Progenitor cell of endocrine pancreas (in vitro differentiated cells): ENCODE results near the gene ARAP1. TPM values are rescaled to one million over a fixed set of nuclear protein-coding genes. Genes with fewer than 3 reads are reported as not detected.
"Not testable (repeated sequence)": the region's sequence is repeated elsewhere in the genome, so short reads cannot be mapped to it uniquely, and the experiment has no call there.

Source experiments
- DNase-seq: peaks from one replicate; pipeline ENCODE4 v3.0.0; 2021; ENCODE audit warnings: low spot score; ENCODE audit not compliant: unreplicated experiment
- H3K27ac Mint-ChIP-seq: 2 replicates; pipeline ENCODE4 v1.8.0; 2021; ENCODE audit warnings: mild to moderate bottlenecking, moderate library complexity, mixed read lengths
- H3K27me3 Mint-ChIP-seq: 2 replicates; pipeline ENCODE4 v1.8.0; 2021; ENCODE audit warnings: mixed read lengths
- H3K36me3 Mint-ChIP-seq: 2 replicates; pipeline ENCODE4 v1.8.0; 2022; ENCODE audit warnings: mixed read lengths; ENCODE audit not compliant: insufficient read depth
- H3K4me1 Mint-ChIP-seq: 2 replicates; pipeline ENCODE4 v1.8.0; 2021; ENCODE audit warnings: low read depth, mixed read lengths
- H3K4me3 Mint-ChIP-seq: 2 replicates; pipeline ENCODE4 v1.8.0; 2021; ENCODE audit warnings: low read depth, mild to moderate bottlenecking, moderate library complexity, mixed read lengths
- H3K9me3 Mint-ChIP-seq: 2 replicates; pipeline ENCODE4 v1.8.0; 2021; ENCODE audit warnings: low read depth, mixed read lengths
- total RNA-seq: library from RNA; stranded (reverse); gene quantifications from 2 replicates; pipeline ENCODE4 v1.2.1, GENCODE V29; 2021
- TF ChIP-seq, protein P1 (sequence below): fragments of 200-600 bp; sonication (generic); IDR thresholded peaks from one replicate; pipeline ENCODE4 v1.5.0; 2021; ENCODE audit warnings: antibody characterized with exemption, mild to moderate bottlenecking; ENCODE audit not compliant: unreplicated experiment

The ARAP1 gene
- total RNA-seq, 1 donor from 2014 or later = 86.7 TPM

DNA sequence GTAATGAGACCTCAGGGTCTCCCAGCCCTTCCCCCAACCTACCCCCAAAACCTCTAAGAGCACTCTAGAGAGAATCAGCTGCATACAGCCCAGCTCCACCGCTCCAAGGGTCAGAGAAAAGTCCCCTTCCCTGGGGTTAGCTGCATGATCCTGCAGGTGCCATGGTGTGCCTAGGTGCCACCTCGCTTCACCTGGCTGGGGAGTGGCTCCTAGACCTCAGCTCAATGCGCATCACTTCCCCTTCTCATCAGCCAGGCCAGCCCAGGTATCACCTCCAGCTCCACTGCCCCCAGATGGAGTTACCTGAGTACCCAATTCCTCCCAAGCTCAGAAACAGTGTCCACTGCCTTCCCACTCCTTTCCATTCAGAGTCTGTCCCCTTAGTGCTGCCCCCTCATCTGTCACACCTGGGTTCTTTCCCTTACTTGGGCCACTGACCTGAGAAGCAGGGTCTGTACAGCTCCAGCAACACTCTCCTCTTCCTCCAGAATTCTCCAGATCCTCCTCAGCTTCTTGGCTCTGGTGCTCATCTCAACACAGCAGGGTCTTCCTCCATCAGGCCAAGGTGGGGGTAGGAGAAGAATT, 40.3 kb upstream of the ARAP1 start:
- DNase-seq = no peak
- Mint-ChIP-seq H3K9me3 (no peaks in the 10 kb centered on the region), H3K4me1 (peaks cover 16% of the 10 kb centered on the region), H3K27me3 (no peaks in the 10 kb centered on the region), H3K4me3 (no peak overlapping the region), H3K36me3 (no peaks in the 10 kb centered on the region), H3K27ac (peak overlapping the region; percentile 24)
- TF ChIP-seq, protein P1, sequence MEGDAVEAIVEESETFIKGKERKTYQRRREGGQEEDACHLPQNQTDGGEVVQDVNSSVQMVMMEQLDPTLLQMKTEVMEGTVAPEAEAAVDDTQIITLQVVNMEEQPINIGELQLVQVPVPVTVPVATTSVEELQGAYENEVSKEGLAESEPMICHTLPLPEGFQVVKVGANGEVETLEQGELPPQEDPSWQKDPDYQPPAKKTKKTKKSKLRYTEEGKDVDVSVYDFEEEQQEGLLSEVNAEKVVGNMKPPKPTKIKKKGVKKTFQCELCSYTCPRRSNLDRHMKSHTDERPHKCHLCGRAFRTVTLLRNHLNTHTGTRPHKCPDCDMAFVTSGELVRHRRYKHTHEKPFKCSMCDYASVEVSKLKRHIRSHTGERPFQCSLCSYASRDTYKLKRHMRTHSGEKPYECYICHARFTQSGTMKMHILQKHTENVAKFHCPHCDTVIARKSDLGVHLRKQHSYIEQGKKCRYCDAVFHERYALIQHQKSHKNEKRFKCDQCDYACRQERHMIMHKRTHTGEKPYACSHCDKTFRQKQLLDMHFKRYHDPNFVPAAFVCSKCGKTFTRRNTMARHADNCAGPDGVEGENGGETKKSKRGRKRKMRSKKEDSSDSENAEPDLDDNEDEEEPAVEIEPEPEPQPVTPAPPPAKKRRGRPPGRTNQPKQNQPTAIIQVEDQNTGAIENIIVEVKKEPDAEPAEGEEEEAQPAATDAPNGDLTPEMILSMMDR = no peak

DNA sequence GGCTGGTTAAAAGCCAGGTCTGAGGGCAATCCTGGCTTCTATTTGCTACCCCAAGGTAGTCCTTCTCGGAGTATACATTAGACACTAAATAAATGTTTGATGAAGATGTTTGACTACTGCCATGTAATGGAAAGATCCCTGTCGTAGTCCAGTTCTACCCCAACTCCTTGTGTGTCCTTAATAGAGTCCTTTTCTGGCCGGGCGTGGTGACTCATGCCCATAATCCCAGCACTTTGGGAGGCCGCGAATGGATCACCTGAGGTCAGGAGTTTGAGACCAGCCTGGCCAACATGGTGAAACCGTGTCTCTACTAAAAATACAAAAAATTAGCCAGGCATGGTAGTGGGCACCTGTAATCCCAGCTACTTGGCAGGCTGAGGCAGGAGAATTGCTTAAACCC, 39.0 kb upstream of the ARAP1 start:
- not testable (repeated sequence) for H3K27ac Mint-ChIP-seq, H3K27me3 Mint-ChIP-seq, DNase-seq, H3K36me3 Mint-ChIP-seq, H3K4me3 Mint-ChIP-seq, H3K9me3 Mint-ChIP-seq
- peaks cover 29% of the 10 kb centered on the region for H3K4me1 Mint-ChIP-seq

DNA sequence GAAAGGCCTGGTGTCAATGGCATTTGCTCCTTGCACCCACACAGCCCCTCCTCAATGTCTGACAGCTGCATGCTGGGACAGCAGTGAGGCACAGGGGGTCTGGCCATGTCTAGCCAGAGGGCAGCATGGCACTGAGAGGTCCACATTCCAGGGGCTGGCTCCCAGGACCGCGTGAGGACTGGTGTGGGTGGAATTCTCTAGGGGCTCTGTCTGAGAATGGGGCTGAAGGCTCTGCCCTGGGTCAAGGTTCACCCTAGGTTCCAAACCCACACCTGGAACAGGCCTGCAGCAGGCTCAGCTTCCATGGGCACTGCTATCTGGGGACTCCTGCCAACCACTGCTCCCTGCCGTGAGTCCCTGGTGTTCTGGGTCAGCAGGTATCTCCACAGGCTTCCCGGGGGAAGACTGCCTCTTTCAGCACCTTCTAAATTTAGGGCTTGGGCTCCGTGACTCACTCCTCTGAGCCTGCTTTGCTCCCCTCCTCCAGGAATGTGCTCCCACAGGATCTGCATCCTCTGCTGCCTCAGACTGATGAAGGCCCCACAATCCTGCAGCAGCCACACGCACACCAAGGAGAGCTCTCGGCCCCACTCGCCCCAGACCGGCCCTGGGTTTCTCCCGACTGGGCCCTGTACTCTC, 37.4 kb upstream of the ARAP1 start:
- no peak overlapping the region for H3K4me3 Mint-ChIP-seq
- no peaks in the 10 kb centered on the region for H3K27me3 Mint-ChIP-seq
- no peaks in the 10 kb centered on the region for H3K36me3 Mint-ChIP-seq
- peaks cover 37% of the 10 kb centered on the region for H3K4me1 Mint-ChIP-seq
- TF ChIP-seq, protein P1 = no peak
- no peaks in the 10 kb centered on the region for H3K9me3 Mint-ChIP-seq
- no peak for DNase-seq
- no peak overlapping the region for H3K27ac Mint-ChIP-seq

DNA sequence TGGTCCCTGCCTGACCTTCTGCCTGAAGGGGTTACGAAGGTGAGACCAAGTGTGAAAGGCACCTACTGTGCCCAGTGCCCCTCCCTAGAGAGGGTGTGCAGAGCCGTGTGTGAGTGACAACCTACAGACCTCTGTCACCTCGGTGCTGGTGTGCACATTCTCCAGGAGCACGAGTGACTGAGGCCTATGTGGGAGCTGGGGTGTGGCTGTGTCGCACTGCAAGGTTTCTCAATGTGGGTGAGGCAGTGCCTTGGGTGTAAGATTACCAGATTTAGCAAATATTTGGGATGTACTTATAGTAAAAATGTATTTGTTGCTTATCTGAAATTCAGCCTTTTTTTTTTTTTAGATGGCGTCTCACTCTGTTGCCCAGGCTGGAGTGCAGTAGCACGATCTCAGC, 36.0 kb upstream of the ARAP1 start:
- H3K4me1 Mint-ChIP-seq = peaks cover 34% of the 10 kb centered on the region
- H3K27me3 Mint-ChIP-seq = no peaks in the 10 kb centered on the region
- no peak for DNase-seq
- H3K27ac Mint-ChIP-seq = peak overlapping the region; percentile 99
- H3K36me3 Mint-ChIP-seq = no peaks in the 10 kb centered on the region
- H3K4me3 Mint-ChIP-seq = no peak overlapping the region
- no peaks in the 10 kb centered on the region for H3K9me3 Mint-ChIP-seq
- TF ChIP-seq, protein P1 = no peak

DNA sequence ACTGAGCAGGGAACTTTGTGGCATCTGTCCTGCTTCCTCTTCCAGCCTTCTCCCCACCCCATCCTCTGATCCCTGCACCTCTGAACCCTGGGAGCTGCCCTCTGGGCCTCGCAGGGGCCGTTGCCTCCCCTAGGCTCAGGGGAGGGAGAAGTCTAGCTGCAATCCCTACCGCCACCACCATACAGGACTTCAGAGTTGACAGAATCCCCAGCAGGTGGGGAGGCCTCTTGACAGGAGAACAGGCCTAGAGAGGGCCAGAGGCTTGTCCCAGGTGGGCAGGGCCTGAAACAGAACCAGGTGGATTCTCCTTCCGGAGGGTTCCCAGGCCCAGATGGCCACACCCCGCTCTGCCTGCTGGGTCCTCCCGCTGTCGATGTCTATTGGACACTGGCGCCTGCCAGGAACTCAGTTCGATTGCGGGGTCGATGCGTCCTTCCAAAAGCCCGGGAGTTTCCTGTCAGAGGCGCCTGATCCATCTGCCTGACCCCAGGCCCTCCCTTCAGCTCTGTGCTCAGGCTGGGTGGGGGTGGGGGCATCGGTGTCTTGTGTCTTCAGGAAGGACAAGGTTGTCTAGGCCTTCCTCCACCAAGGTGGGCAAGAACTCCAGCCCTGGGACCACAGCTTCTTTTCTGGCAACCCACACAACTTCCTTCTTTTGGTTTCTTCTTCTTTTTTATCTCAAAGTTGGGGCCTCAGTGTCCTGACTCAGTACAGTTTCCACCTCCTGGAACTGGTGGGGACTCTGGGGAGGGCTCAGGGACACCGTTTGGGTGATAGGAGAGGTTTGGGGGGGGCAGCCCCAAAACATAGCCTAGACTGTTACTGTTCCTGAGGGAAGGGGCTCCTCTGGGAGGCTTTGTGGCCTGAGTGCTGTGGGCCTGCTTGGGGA, 35.3 kb upstream of the ARAP1 start:
- Mint-ChIP-seq H3K36me3 (no peaks in the 10 kb centered on the region), H3K9me3 (no peaks in the 10 kb centered on the region), H3K4me3 (peak overlapping the region; percentile 44), H3K27ac (peak overlapping the region; percentile 99), H3K4me1 (peaks cover 42% of the 10 kb centered on the region), H3K27me3 (no peaks in the 10 kb centered on the region)
- TF ChIP-seq, protein P1 = peak; percentile 50
- DNase-seq = peak; percentile 47
